Measurements from ENCODE around the gene DLG3.

DNA sequence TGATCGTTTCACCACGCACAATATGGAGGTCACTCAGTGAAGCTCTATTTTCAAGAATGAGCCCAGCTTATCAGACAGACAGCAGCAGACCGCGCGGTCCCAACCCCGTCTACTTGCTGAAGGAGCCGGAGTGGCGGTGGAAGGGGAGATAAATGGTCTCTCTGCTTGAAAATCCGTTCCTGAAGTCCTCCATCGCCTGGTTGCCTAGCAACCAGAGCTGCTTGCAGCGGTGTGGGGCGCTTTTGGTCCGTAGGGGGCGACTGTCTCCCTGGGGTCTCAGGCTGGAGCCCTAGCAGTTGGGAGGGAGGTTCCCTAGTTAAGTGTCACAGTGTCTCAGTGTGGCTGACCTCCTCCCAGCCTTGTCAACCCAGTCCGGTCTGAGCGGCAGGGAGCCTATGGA is 8.3 kb upstream of the DLG3 start:
- TF ChIP-seq, protein P1, sequence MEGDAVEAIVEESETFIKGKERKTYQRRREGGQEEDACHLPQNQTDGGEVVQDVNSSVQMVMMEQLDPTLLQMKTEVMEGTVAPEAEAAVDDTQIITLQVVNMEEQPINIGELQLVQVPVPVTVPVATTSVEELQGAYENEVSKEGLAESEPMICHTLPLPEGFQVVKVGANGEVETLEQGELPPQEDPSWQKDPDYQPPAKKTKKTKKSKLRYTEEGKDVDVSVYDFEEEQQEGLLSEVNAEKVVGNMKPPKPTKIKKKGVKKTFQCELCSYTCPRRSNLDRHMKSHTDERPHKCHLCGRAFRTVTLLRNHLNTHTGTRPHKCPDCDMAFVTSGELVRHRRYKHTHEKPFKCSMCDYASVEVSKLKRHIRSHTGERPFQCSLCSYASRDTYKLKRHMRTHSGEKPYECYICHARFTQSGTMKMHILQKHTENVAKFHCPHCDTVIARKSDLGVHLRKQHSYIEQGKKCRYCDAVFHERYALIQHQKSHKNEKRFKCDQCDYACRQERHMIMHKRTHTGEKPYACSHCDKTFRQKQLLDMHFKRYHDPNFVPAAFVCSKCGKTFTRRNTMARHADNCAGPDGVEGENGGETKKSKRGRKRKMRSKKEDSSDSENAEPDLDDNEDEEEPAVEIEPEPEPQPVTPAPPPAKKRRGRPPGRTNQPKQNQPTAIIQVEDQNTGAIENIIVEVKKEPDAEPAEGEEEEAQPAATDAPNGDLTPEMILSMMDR (IDR thresholded peaks at IDR 0.05; ENCODE audit: borderline replicate concordance, extremely low read depth, low read length, poor library complexity, severe bottlenecking) = no peak
- TF ChIP-seq EZH2 (IDR thresholded peaks at IDR 0.05; ENCODE audit: borderline replicate concordance, low read depth, low read length, severe bottlenecking) = no peak
